Adipocyte (in vitro differentiated cells): ENCODE measurements around the gene ERP44.

Source experiments
- DNase-seq: peaks from one replicate; pipeline ENCODE4 v3.0.0-alpha.2; 2015; ENCODE audit warnings: low read depth
- H3K27me3 ChIP-seq: replicated peaks from 2 replicates; pipeline ENCODE4 v1.7.0; 2013; ENCODE audit warnings: mild to moderate bottlenecking, low read length, moderate library complexity; ENCODE audit not compliant: control insufficient read depth, insufficient read depth
- H3K36me3 ChIP-seq: 2 replicates; pipeline ENCODE4 v1.7.0; 2013; ENCODE audit warnings: low read length, mild to moderate bottlenecking, moderate library complexity; ENCODE audit not compliant: control insufficient read depth, insufficient read depth, severe bottlenecking
- H3K4me1 ChIP-seq: 2 replicates; pipeline ENCODE4 v1.7.0; 2013; ENCODE audit warnings: mild to moderate bottlenecking, low read length, moderate library complexity; ENCODE audit not compliant: control insufficient read depth, insufficient read depth
- H3K4me3 ChIP-seq: 2 replicates; pipeline ENCODE4 v1.7.0; 2013; ENCODE audit warnings: mild to moderate bottlenecking, low read length, moderate library complexity
- H3K9ac ChIP-seq: 2 replicates; pipeline ENCODE4 v1.7.0; 2013; ENCODE audit warnings: mild to moderate bottlenecking, low read length, moderate library complexity
- H3K9me3 ChIP-seq: 2 replicates; pipeline ENCODE4 v1.7.0; 2013; ENCODE audit warnings: mild to moderate bottlenecking, low read length, moderate library complexity; ENCODE audit not compliant: control insufficient read depth

Gene ERP44

GRCh38 chr9:100125910-100126309 lies 27.1 kb upstream of the ERP44 start:
- H3K36me3 ChIP-seq, result peaks cover 4% of the 10 kb centered on the region
- H3K9ac ChIP-seq, result no peak overlapping the region
- peaks cover 7% of the 10 kb centered on the region for H3K9me3 ChIP-seq
- no peak overlapping the region for H3K4me3 ChIP-seq
- H3K4me1 ChIP-seq, result no peaks in the 10 kb centered on the region
- DNase-seq, result no peak
- no peaks in the 10 kb centered on the region for H3K27me3 ChIP-seq

GRCh38 chr9:100125236-100125635 lies 26.4 kb upstream of the ERP44 start:
- Histone ChIP-seq H3K27me3 (no peaks in the 10 kb centered on the region), H3K36me3 (peaks cover 4% of the 10 kb centered on the region), H3K9ac (no peak overlapping the region), H3K9me3 (peaks cover 7% of the 10 kb centered on the region), H3K4me3 (no peak overlapping the region), H3K4me1 (no peaks in the 10 kb centered on the region)
- DNase-seq, result no peak

GRCh38 chr9:100120286-100120685 lies 21.5 kb upstream of the ERP44 start:
- Histone ChIP-seq H3K27me3 (no peaks in the 10 kb centered on the region), H3K9me3 (peaks cover 7% of the 10 kb centered on the region), H3K4me1 (no peaks in the 10 kb centered on the region), H3K4me3 (no peak overlapping the region), H3K36me3 (peaks cover 4% of the 10 kb centered on the region), H3K9ac (no peak overlapping the region)
- no peak for DNase-seq

GRCh38 chr9:100117316-100117715 lies 18.5 kb upstream of the ERP44 start:
- Histone ChIP-seq H3K9me3 (no peaks in the 10 kb centered on the region), H3K4me3 (no peak overlapping the region), H3K36me3 (peaks cover under 1% of the 10 kb centered on the region), H3K4me1 (no peaks in the 10 kb centered on the region), H3K9ac (no peak overlapping the region), H3K27me3 (peaks cover 9% of the 10 kb centered on the region)
- DNase-seq, result no peak

GRCh38 chr9:100112677-100113336 lies 14.0 kb upstream of the ERP44 start:
- no peak for DNase-seq
- H3K9me3 ChIP-seq, result no peaks in the 10 kb centered on the region
- H3K36me3 ChIP-seq, result peaks cover 12% of the 10 kb centered on the region
- H3K4me1 ChIP-seq, result peaks cover 19% of the 10 kb centered on the region
- H3K4me3 ChIP-seq, result no peak overlapping the region
- peaks cover 9% of the 10 kb centered on the region for H3K27me3 ChIP-seq
- no peak overlapping the region for H3K9ac ChIP-seq

GRCh38 chr9:100111235-100111634 lies 12.4 kb upstream of the ERP44 start:
- Histone ChIP-seq H3K9ac (no peak overlapping the region), H3K4me3 (peak overlapping the region; percentile 64), H3K9me3 (no peaks in the 10 kb centered on the region), H3K27me3 (peaks cover 9% of the 10 kb centered on the region), H3K4me1 (peaks cover 19% of the 10 kb centered on the region), H3K36me3 (peaks cover 28% of the 10 kb centered on the region)
- DNase-seq, result peak; percentile 98

- DNase-seq, result no peak
- peaks cover 19% of the 10 kb centered on the region for H3K4me1 ChIP-seq
- H3K9me3 ChIP-seq, result no peaks in the 10 kb centered on the region
- H3K4me3 ChIP-seq, result no peak overlapping the region
- peaks cover 52% of the 10 kb centered on the region for H3K36me3 ChIP-seq
- no peak overlapping the region for H3K9ac ChIP-seq
- H3K27me3 ChIP-seq, result peaks cover 9% of the 10 kb centered on the region
Measured at GRCh38 chr9:100108559-100108958, 9.8 kb upstream of the ERP44 start.

GRCh38 chr9:100106616-100107015 lies 7.8 kb upstream of the ERP44 start:
- no peak overlapping the region for H3K9ac ChIP-seq
- H3K4me1 ChIP-seq, result peaks cover 17% of the 10 kb centered on the region
- H3K9me3 ChIP-seq, result no peaks in the 10 kb centered on the region
- H3K27me3 ChIP-seq, result no peaks in the 10 kb centered on the region
- H3K36me3 ChIP-seq, result peaks cover 52% of the 10 kb centered on the region
- DNase-seq, result no peak
- no peak overlapping the region for H3K4me3 ChIP-seq

- H3K9me3 ChIP-seq, result no peaks in the 10 kb centered on the region
- peaks cover 9% of the 10 kb centered on the region for H3K4me1 ChIP-seq
- H3K36me3 ChIP-seq, result peaks cover 52% of the 10 kb centered on the region
- no peak for DNase-seq
- no peak overlapping the region for H3K4me3 ChIP-seq
- H3K9ac ChIP-seq, result no peak overlapping the region
- no peaks in the 10 kb centered on the region for H3K27me3 ChIP-seq
Measured at GRCh38 chr9:100105861-100106260, 7.1 kb upstream of the ERP44 start.

GRCh38 chr9:100104314-100104713 lies 5.5 kb upstream of the ERP44 start:
- H3K27me3 ChIP-seq, result no peaks in the 10 kb centered on the region
- H3K9ac ChIP-seq, result no peak overlapping the region
- H3K9me3 ChIP-seq, result no peaks in the 10 kb centered on the region
- peaks cover 6% of the 10 kb centered on the region for H3K4me1 ChIP-seq
- DNase-seq, result no peak
- peaks cover 52% of the 10 kb centered on the region for H3K36me3 ChIP-seq
- H3K4me3 ChIP-seq, result no peak overlapping the region

- Histone ChIP-seq H3K4me1 (peaks cover 15% of the 10 kb centered on the region), H3K9me3 (no peaks in the 10 kb centered on the region)
- DNase-seq, result no peak
Measured at GRCh38 chr9:100101608-100102007, 2.8 kb upstream of the ERP44 start.

GRCh38 chr9:100100146-100100667 lies 1.4 kb upstream of the ERP44 start:
- H3K4me3 ChIP-seq, result peak overlapping the region; percentile 98
- peaks cover 17% of the 10 kb centered on the region for H3K36me3 ChIP-seq
- DNase-seq, result no peak
- peaks cover 15% of the 10 kb centered on the region for H3K4me1 ChIP-seq
- H3K9me3 ChIP-seq, result no peaks in the 10 kb centered on the region
- no peaks in the 10 kb centered on the region for H3K27me3 ChIP-seq
- H3K9ac ChIP-seq, result peak overlapping the region; percentile 96

More at GRCh38 chr9:100101608-100102007, 2.8 kb upstream of the ERP44 start:
- Histone ChIP-seq H3K36me3 (peaks cover 31% of the 10 kb centered on the region), H3K9ac (no peak overlapping the region), H3K4me3 (no peak overlapping the region), H3K27me3 (no peaks in the 10 kb centered on the region)
